K562 (cell line): ENCODE data around the gene APBB2. TPM values are rescaled to one million over a fixed set of nuclear protein-coding genes. Genes with fewer than 3 reads are reported as not detected.

ENCODE experiments used
- ATAC-seq: fragments of 200-7000 bp; cut with Tn5 transposase; 3 replicates; pipeline ENCODE4 v1.9.1; 2020; ENCODE audit warnings: moderate library complexity
- BruUV-seq: library from RNA; stranded (reverse); fragments of 400-500 nt; replicated peaks from 2 replicates; lab custom pipeline; 2021; lab: Mats Ljungman, UMichigan
- CTCF ChIA-PET: fragments of 300-600 bp; formaldehyde crosslinking; extraction: SDS; loops from one replicate; lab custom pipeline; 2021; ENCODE audit warnings: low intra/inter-chr PET ratio; lab: Yijun Ruan, JAX
- POLR2A ChIA-PET: fragments of 300-600, 350-650 bp; sonication (Branson Sonifier 250); formaldehyde crosslinking; extraction: SDS; loops from one replicate; lab custom pipeline; 2021; ENCODE audit warnings: antibody characterized with exemption, inconsistent platforms; lab: Yijun Ruan, JAX
- DNase-seq, 4 experiments: peaks; one replicate each; pipeline versions ENCODE4 v3.0.0 to v3.0.0-alpha.2; 2011 to 2018; ENCODE audit warnings: low spot score in 3 of 4, mixed read lengths in 3 of 4; ENCODE audit errors: extremely low read depth in 1 of 4
- FAIRE-seq: peaks from 2 replicates; lab custom pipeline; 2011; peaks lifted over from hg19 to GRCh38; lab: Jason Lieb, UNC
- H2AFZ ChIP-seq: 2 replicates; pipeline ENCODE4 v1.6.0; 2011; ENCODE audit warnings: low read depth, low read length, control low read depth, inconsistent platforms
- H3K27ac ChIP-seq: fragments of 200-600 bp; 3 replicates; pipeline ENCODE4 v1.8.0; 2011; ENCODE audit warnings: low read depth, mild to moderate bottlenecking, control low read depth, inconsistent platforms, low read length, moderate library complexity, mixed read lengths; ENCODE audit errors: extremely low read depth
- H3K27me3 ChIP-seq, 2 experiments: fragments of 300-600 bp in 1 of 2; 2 replicates in 1 of 2; 3 replicates in 1 of 2; pipeline versions ENCODE4 v1.6.0 to v1.8.0; 2011; ENCODE audit warnings: inconsistent platforms in 2 of 2, low read length in 2 of 2, mild to moderate bottlenecking in 1 of 2, mixed read lengths in 1 of 2, moderate library complexity in 1 of 2; ENCODE audit not compliant: control insufficient read depth in 2 of 2, insufficient read depth in 2 of 2
- H3K36me3 ChIP-seq: fragments of 300-600 bp; 3 replicates; pipeline ENCODE4 v1.8.0; 2011; ENCODE audit warnings: mild to moderate bottlenecking, low read length, inconsistent platforms; ENCODE audit not compliant: control insufficient read depth, insufficient read depth
- H3K4me1 ChIP-seq, 2 experiments: fragments of 200-600 bp in 1 of 2; replicated peaks in 1 of 2; 2 replicates in 1 of 2; 3 replicates in 1 of 2; pipeline versions ENCODE4 v1.5.1 to v1.8.0; 2011; ENCODE audit warnings: inconsistent platforms in 2 of 2, low read length in 2 of 2, mild to moderate bottlenecking in 1 of 2, mixed read lengths in 1 of 2, moderate library complexity in 1 of 2; ENCODE audit not compliant: control insufficient read depth in 2 of 2, insufficient read depth in 2 of 2
- H3K4me2 ChIP-seq: 2 replicates; pipeline ENCODE4 v1.6.1; 2011; ENCODE audit warnings: low read length, control low read depth, inconsistent platforms, mixed read lengths; ENCODE audit not compliant: insufficient read depth
- H3K4me3 ChIP-seq: fragments of 200-600 bp; sonication (generic), shearing (Covaris generic); 2 replicates; pipeline ENCODE4 v1.5.1; 2016; ENCODE audit warnings: control low read depth, inconsistent platforms
- H3K79me2 ChIP-seq: fragments of 200-600 bp; 3 replicates; pipeline ENCODE4 v1.8.0; 2011; ENCODE audit warnings: low read length, inconsistent platforms; ENCODE audit not compliant: control insufficient read depth, insufficient read depth
- H3K9ac ChIP-seq, 2 experiments: 2 replicates each; pipeline versions ENCODE4 v1.6.0 to v1.6.1; 2011; ENCODE audit warnings: low read depth in 2 of 2, low read length in 2 of 2, control low read depth in 1 of 2, inconsistent platforms in 1 of 2, mild to moderate bottlenecking in 1 of 2, mixed read lengths in 1 of 2; ENCODE audit not compliant: insufficient read depth in 1 of 2
- H3K9me1 ChIP-seq: one replicate; pipeline ENCODE4 v1.6.0; 2011; ENCODE audit warnings: inconsistent platforms, mild to moderate bottlenecking, low read length, moderate library complexity; ENCODE audit not compliant: control insufficient read depth, insufficient read depth
- H3K9me3 ChIP-seq: replicated peaks from 2 replicates; pipeline ENCODE4 v1.5.1; 2011; ENCODE audit warnings: low read depth, low read length, inconsistent platforms; ENCODE audit not compliant: control insufficient read depth, insufficient read depth
- H4K20me1 ChIP-seq: replicated peaks from 2 replicates; pipeline ENCODE4 v1.6.1; 2011; ENCODE audit warnings: low read length, inconsistent platforms, mixed read lengths; ENCODE audit not compliant: control insufficient read depth, insufficient read depth
- CTCF ChIP-seq, 3 experiments: IDR thresholded peaks in 2 of 3; conservative IDR thresholded peaks in 1 of 3; 2 replicates each; pipeline ENCODE4 v1.5.1; 2011 to 2012; ENCODE audit warnings: low read length in 3 of 3, mild to moderate bottlenecking in 3 of 3, control low read depth in 2 of 3, improper control_type of control experiment in 1 of 3, inconsistent platforms in 1 of 3, low read depth in 1 of 3, mixed read lengths in 1 of 3, moderate library complexity in 1 of 3; ENCODE audit not compliant: insufficient read depth in 2 of 3
- GTF2E2 ChIP-seq: fragments of 200-800 bp; sonication (Bioruptor generic); IDR thresholded peaks from 2 replicates; pipeline ENCODE4 v1.6.1; 2016; ENCODE audit warnings: missing genetic modification characterization, missing compliant biosample characterization
- MAFG ChIP-seq: fragments of 450-650 bp; conservative IDR thresholded peaks from 2 replicates; pipeline ENCODE4 v1.6.1; 2016; ENCODE audit warnings: missing genetic modification characterization, missing compliant biosample characterization
- MEF2A ChIP-seq: IDR thresholded peaks from 2 replicates; pipeline ENCODE4 v1.6.1; 2011; ENCODE audit warnings: low read depth, mild to moderate bottlenecking, low read length, moderate library complexity; ENCODE audit not compliant: control insufficient read depth
- MEF2D ChIP-seq: conservative IDR thresholded peaks from 2 replicates; pipeline ENCODE4 v1.6.1; 2016; ENCODE audit warnings: low read depth, missing genetic modification characterization, missing compliant biosample characterization
- NFE2 ChIP-seq: IDR thresholded peaks from 2 replicates; pipeline ENCODE4 v1.6.1; 2014; ENCODE audit warnings: antibody characterized with exemption, low read depth
- NONO ChIP-seq, 2 experiments: fragments of 200-400 bp in 1 of 2; fragments of 450-650 bp in 1 of 2; formaldehyde crosslinking in 1 of 2; IDR thresholded peaks; 2 replicates each; pipeline ENCODE4 v1.6.1; 2017; ENCODE audit warnings: low read depth in 2 of 2, mild to moderate bottlenecking in 2 of 2, moderate library complexity in 2 of 2, low read length in 1 of 2
- PHF20 ChIP-seq: fragments of 450-650 bp; IDR thresholded peaks from 2 replicates; pipeline ENCODE4 v1.6.1; 2018; ENCODE audit not compliant: partially characterized antibody
- RAD21 ChIP-seq, 2 experiments: fragments of 250-450 bp in 1 of 2; fragments of 450-650 bp in 1 of 2; sonication (Bioruptor Pico) in 1 of 2; formaldehyde crosslinking in 1 of 2; IDR thresholded peaks in 1 of 2; conservative IDR thresholded peaks in 1 of 2; 2 replicates each; pipeline versions ENCODE4 v1.4.0 to v1.8.0; 2020 to 2022; ENCODE audit warnings: mild to moderate bottlenecking in 2 of 2, moderate library complexity in 1 of 2
- WGBS: fragments of 100-300 bp; shearing (Covaris generic); methylation state at CpG from one replicate; pipeline ENCODE4 v1.1.6; 2016; ENCODE audit warnings: low coverage, mixed read lengths; ENCODE audit not compliant: insufficient coverage; ENCODE audit errors: missing lambda C conversion rate; 5-methylcytosine and 5-hydroxymethylcytosine counted together
- in situ Hi-C: fragments of 300-500 bp; cut with MboI; formaldehyde crosslinking; loops from 4 replicates; pipeline ENCODE4 v1.15.0; 2018; ENCODE audit warnings: inconsistent platforms, mixed read lengths
- intact Hi-C: fragments of 100-400 bp; cut with micrococcal nuclease; formaldehyde crosslinking; loops from 2 replicates; pipeline ENCODE4 v1.14.2; 2022
- polyA plus RNA-seq, 8 experiments: library from polyadenylated mRNA; depleted of rRNA in 4 of 8; stranded (reverse) in 5 of 8; unstranded in 3 of 8; fragments of >200 nt; fragmentation: Nextera tagmentation in 2 of 8; fragmentation: Illumina TruSeq in 1 of 8; extraction: Ambion mirVana in 2 of 8; extraction: Trizol in 1 of 8; gene quantifications; 2 replicates each; pipeline versions ENCODE4 v1.2.1 to v1.2.3, GENCODE V29; 2011 to 2014; ENCODE audit warnings: inconsistent platforms in 1 of 8, missing spikeins in 1 of 8
- total RNA-seq, 7 experiments: library from RNA; depleted of rRNA in 6 of 7; stranded (reverse); fragments of >200 nt in 6 of 7; fragmentation: Illumina TruSeq in 2 of 7; extraction: Trizol in 2 of 7; gene quantifications; 2 replicates each; pipeline versions ENCODE4 v1.2.1 to v1.2.3, GENCODE V29; 2011 to 2021; ENCODE audit warnings: low replicate concordance in 1 of 7

Gene APBB2
- total and polyA plus RNA-seq, 9 of the 15 experiments (the other 6 are each of a cell fraction or from before 2014, with no cell fraction given), result 0.08 to 2.1 (median 1.4) TPM

GRCh38 chr4:41260116-41260733 is 45.9 kb upstream of the APBB2 start:
- intact Hi-C loops (no loop called here), in situ Hi-C loops (no loop called here)
- Histone ChIP-seq H3K9me3 (no peaks in the 10 kb centered on the region), H3K4me3 (no peak overlapping the region), H3K27me3 (peaks cover 0 to 8% of the 10 kb centered on the region in 2 experiments; a peak in 2 of 5 replicates), H3K9me1 (no peaks in the 10 kb centered on the region), H2AFZ (no peak overlapping the region), H3K79me2 (no peaks in the 10 kb centered on the region), H4K20me1 (no peaks in the 10 kb centered on the region), H3K27ac (no peak overlapping the region), H3K9ac (no peak overlapping the region), H3K4me2 (no peak overlapping the region), H3K36me3 (no peaks in the 10 kb centered on the region), H3K4me1 (no peaks in the 10 kb centered on the region; a peak in 1 of 5 replicates)
- POLR2A ChIA-PET, result no interaction called here
- DNase-seq, result no peak
- FAIRE-seq, result no peak
- CTCF ChIA-PET, result no interaction called here
- no peak for TF ChIP-seq PHF20
- TF ChIP-seq GTF2E2 (tag), result no peak
- no peak for ATAC-seq
- no TSS peak for BruUV-seq
- WGBS, result 3% methylated on average over 8 of the region's 9 CpGs

GRCh38 chr4:41258783-41259182 is 44.4 kb upstream of the APBB2 start:
- H3K9me1 ChIP-seq, result no peaks in the 10 kb centered on the region
- H3K9me3 ChIP-seq, result no peaks in the 10 kb centered on the region
- FAIRE-seq, result no peak
- 0% methylated on average over 5 of the region's 5 CpGs for WGBS
- no peak overlapping the region for H3K27ac ChIP-seq
- no peaks in the 10 kb centered on the region for H3K36me3 ChIP-seq
- TF ChIP-seq NFE2 (peak; percentile 50; the same call in 1 of the 2 replicates), MAFG (0 out of 2 replicates have a peak, but pooled peaks have one; percentile 16), MEF2D (tag) (no peak), NONO (IDR thresholded peaks at IDR 0.05; ENCODE audit: low read depth in 2 of 2, low read length in 1 of 2) (no peak), CTCF (IDR thresholded peaks at IDR 0.05 in 2 of 3, conservative IDR thresholded peaks at IDR 0.05 in 1 of 3; ENCODE audit: insufficient read depth in 2 of 3, low read depth in 1 of 3, low read length in 3 of 3) (peak in 2 of 3 experiments; percentile 22 to 27; a peak in 1 of 6 replicates), MEF2A (no peak), RAD21 (CRISPR knock-in tag; conservative IDR thresholded peaks at IDR 0.05 in 1 of 2, IDR thresholded peaks at IDR 0.05 in 1 of 2) (peak in 1 of 2 experiments; percentile 20; a peak in 1 of 4 replicates)
- no peak overlapping the region for H2AFZ ChIP-seq
- H3K27me3 ChIP-seq, result peaks cover 0 to 8% of the 10 kb centered on the region in 2 experiments; a peak in 2 of 5 replicates
- no peak for ATAC-seq
- in situ Hi-C loops, result no loop called here
- ChIA-PET CTCF (no interaction called here), POLR2A (interaction anchor here (0.7 kb wide), 1 partner anchor 13 kb away, joined by 3 read pairs; no protein-coding TSS in a partner anchor)
- peak in 1 of 4 experiments; percentile 6 for DNase-seq
- BruUV-seq, result no TSS peak
- no peaks in the 10 kb centered on the region for H4K20me1 ChIP-seq
- no peak overlapping the region for H3K9ac ChIP-seq
- no peak overlapping the region for H3K4me3 ChIP-seq
- no peaks in the 10 kb centered on the region; a peak in 1 of 5 replicates for H3K4me1 ChIP-seq
- intact Hi-C loops, result no loop called here
- no peaks in the 10 kb centered on the region for H3K79me2 ChIP-seq
- H3K4me2 ChIP-seq, result no peak overlapping the region
